H1 (cell line): ENCODE results near the gene IFI30. TPM values are rescaled to one million over a fixed set of nuclear protein-coding genes. Genes with fewer than 3 reads are reported as not detected.
A peak's percentile ranks its signal among the peaks of the same experiment; 100 is the strongest.

ENCODE experiments used
- CHD7 ChIP-seq: fragments of 300-600 bp; sonication (generic); IDR thresholded peaks from 2 replicates; pipeline ENCODE4 v1.7.1; 2012; ENCODE audit warnings: low read length, moderate library complexity, mild to moderate bottlenecking, inconsistent platforms; ENCODE audit not compliant: insufficient replicate concordance
- polyA plus RNA-seq, 7 experiments: library from polyadenylated mRNA; depleted of rRNA in 3 of 7; stranded (reverse) in 5 of 7; unstranded in 2 of 7; fragments of >200 nt in 5 of 7; fragments of 200-250 nt in 2 of 7; gene quantifications; 1 replicate in 5 of 7; 2 replicates in 1 of 7; 4 replicates in 1 of 7; pipeline versions ENCODE4 v1.2.1 to v1.2.3, GENCODE V29; 2011 to 2013; ENCODE audit warnings: missing spikeins in 2 of 7, mixed read lengths in 2 of 7
- total RNA-seq: library from RNA; stranded (reverse); fragmentation: NEBNext Ultra II Directional; extraction: Animal tissue kit (Norgen Biotek cat#: 25700); gene quantifications from 2 replicates; pipeline ENCODE4 v1.2.1, GENCODE V29; 2021

The IFI30 gene
- total and polyA plus RNA-seq, 2 of the 8 experiments (the other 6 are each of a cell fraction or from before 2014, with no cell fraction given) = 28.9 to 62.4 TPM

- TF ChIP-seq CHD7 = peak; percentile 2
- TF ChIP-seq, all 59 proteins: peak for 3
These were observed 31.7 kb downstream of the IFI30 start (continued) for GRCh38 chr19:18205200-18205892.
